Mucosa of descending colon (tissue), 3 donors: ENCODE data around the gene H6PD. TPM values are rescaled to one million over a fixed set of nuclear protein-coding genes. Genes with fewer than 3 reads are reported as not detected.
A peak's percentile ranks its signal among the peaks of the same experiment; 100 is the strongest.

Experiments used
- ATAC-seq: fragments of 200-7000 bp; cut with Tn5 transposase; one replicate; pipeline ENCODE4 v1.9.1; 2020; ENCODE audit warnings: mild to moderate bottlenecking, moderate library complexity
- DNase-seq, 3 donors: peaks; one replicate each; pipeline ENCODE4 v3.0.0-alpha.2; 2020
- H3K36me3 ChIP-seq: fragments of 200-600 bp; one replicate; pipeline ENCODE4 v1.8.0; 2021; ENCODE audit warnings: low read depth, mild to moderate bottlenecking
- H3K4me1 ChIP-seq: fragments of 200-600 bp; one replicate; pipeline ENCODE4 v1.8.0; 2021; ENCODE audit warnings: low read depth, mild to moderate bottlenecking
- H3K4me3 ChIP-seq: fragments of 200-600 bp; one replicate; pipeline ENCODE4 v1.8.0; 2021; ENCODE audit warnings: mild to moderate bottlenecking
- H3K9me3 ChIP-seq: fragments of 200-600 bp; one replicate; pipeline ENCODE4 v1.8.0; 2021; ENCODE audit warnings: mild to moderate bottlenecking
- CTCF ChIP-seq: fragments of 200-600 bp; IDR thresholded peaks from one replicate; pipeline ENCODE4 v1.8.0; 2022; ENCODE audit warnings: antibody characterized with exemption, mild to moderate bottlenecking
- intact Hi-C, 2 donors: fragments of 100-400 bp; cut with DNase I in 1 of 2; cut with micrococcal nuclease in 1 of 2; formaldehyde crosslinking; loops; one replicate each; pipeline versions ENCODE4 v1.11.0 to v1.11.1; 2022; cut with DNase I, micrococcal nuclease
- total RNA-seq, 3 donors: library from RNA; stranded (reverse); fragmentation: NEBNext Ultra II Directional in 2 of 3; extraction: Animal tissue kit (Norgen Biotek cat#: 25700) in 2 of 3; gene quantifications; one replicate each; pipeline versions ENCODE4 v1.2.1 to v1.2.4, GENCODE V29; 2021 to 2023
- donor health status: DM: no; HTN: no; CAD: no; lungs with moderate emphysema.
- donor health status: DM: no; HTN: no; CAD: no.
- donor health status: DM: no; HTN: yes; CAD: no.

Gene H6PD
- total RNA-seq, 3 donors from 2014 or later, result 27.6 to 35.3 (median 31.9) TPM

GRCh38 chr1:9317591-9318417 is 83.2 kb downstream of the H6PD start:
- H3K36me3 ChIP-seq, result no peaks in the 10 kb centered on the region
- peaks cover 32% of the 10 kb centered on the region for H3K4me1 ChIP-seq
- H3K4me3 ChIP-seq, result no peak overlapping the region
- H3K9me3 ChIP-seq, result no peaks in the 10 kb centered on the region
- intact Hi-C loops, result no loop called here
- ATAC-seq (peak; percentile 5), DNase-seq (no peak)
- no peak for TF ChIP-seq CTCF

GRCh38 chr1:9319208-9319788 is 84.7 kb downstream of the H6PD start:
- no peak for ATAC-seq

GRCh38 chr1:9319789-9320519 is 85.4 kb downstream of the H6PD start:
- no peak for DNase-seq
- H3K4me1 ChIP-seq, result peaks cover 34% of the 10 kb centered on the region

More at GRCh38 chr1:9319208-9319788, 84.7 kb downstream of the H6PD start:
- TF ChIP-seq CTCF, result no peak
- no peaks in the 10 kb centered on the region for H3K9me3 ChIP-seq
- DNase-seq, result no peak
- intact Hi-C loops, result no loop called here
- H3K4me1 ChIP-seq, result peaks cover 34% of the 10 kb centered on the region
- H3K4me3 ChIP-seq, result no peak overlapping the region
- no peaks in the 10 kb centered on the region for H3K36me3 ChIP-seq

More at GRCh38 chr1:9319789-9320519, 85.4 kb downstream of the H6PD start:
- no peaks in the 10 kb centered on the region for H3K36me3 ChIP-seq
- intact Hi-C loops, result no loop called here
- no peak for TF ChIP-seq CTCF
- no peaks in the 10 kb centered on the region for H3K9me3 ChIP-seq
- no peak overlapping the region for H3K4me3 ChIP-seq
- ATAC-seq, result no peak

Other genes with a start within 250 kb of the H6PD start
- not detected for gene SLC2A7, start 208.4 kb upstream of the H6PD start, total RNA-seq
- 10 to 100 TPM in 1 of 3 donors, 1 to 10 TPM in 2; 4.4 to 34.5 (median 7.8) TPM for gene SLC2A5, start 165.1 kb upstream of the H6PD start, total RNA-seq
- gene GPR157, start 105.7 kb upstream of the H6PD start, total RNA-seq, result 1 to 10 TPM; 7.0 to 8.7 (median 8.1) TPM
- 10 to 100 TPM; 22.1 to 35.5 (median 26.1) TPM for gene SPSB1, start 58.1 kb downstream of the H6PD start, total RNA-seq